Measurements from ENCODE around the gene SLC19A1. TPM values are rescaled to one million over a fixed set of nuclear protein-coding genes. Genes with fewer than 3 reads are reported as not detected.

The SLC19A1 gene
- total RNA-seq, 1 donor from 2014 or later, result 11.0 TPM

GRCh38 chr21:45453308-45453950 lies 88.8 kb downstream of the SLC19A1 start:
- peaks cover 28% of the 10 kb centered on the region for H3K4me1 Mint-ChIP-seq (ENCODE audit: unreplicated experiment)
- H3K27me3 Mint-ChIP-seq (ENCODE audit: unreplicated experiment), result no peaks in the 10 kb centered on the region
- TF ChIP-seq, protein P1, sequence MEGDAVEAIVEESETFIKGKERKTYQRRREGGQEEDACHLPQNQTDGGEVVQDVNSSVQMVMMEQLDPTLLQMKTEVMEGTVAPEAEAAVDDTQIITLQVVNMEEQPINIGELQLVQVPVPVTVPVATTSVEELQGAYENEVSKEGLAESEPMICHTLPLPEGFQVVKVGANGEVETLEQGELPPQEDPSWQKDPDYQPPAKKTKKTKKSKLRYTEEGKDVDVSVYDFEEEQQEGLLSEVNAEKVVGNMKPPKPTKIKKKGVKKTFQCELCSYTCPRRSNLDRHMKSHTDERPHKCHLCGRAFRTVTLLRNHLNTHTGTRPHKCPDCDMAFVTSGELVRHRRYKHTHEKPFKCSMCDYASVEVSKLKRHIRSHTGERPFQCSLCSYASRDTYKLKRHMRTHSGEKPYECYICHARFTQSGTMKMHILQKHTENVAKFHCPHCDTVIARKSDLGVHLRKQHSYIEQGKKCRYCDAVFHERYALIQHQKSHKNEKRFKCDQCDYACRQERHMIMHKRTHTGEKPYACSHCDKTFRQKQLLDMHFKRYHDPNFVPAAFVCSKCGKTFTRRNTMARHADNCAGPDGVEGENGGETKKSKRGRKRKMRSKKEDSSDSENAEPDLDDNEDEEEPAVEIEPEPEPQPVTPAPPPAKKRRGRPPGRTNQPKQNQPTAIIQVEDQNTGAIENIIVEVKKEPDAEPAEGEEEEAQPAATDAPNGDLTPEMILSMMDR (IDR thresholded peaks at IDR 0.05), result no peak
- H3K9me3 Mint-ChIP-seq (ENCODE audit: unreplicated experiment), result no peaks in the 10 kb centered on the region
- no peak for DNase-seq (ENCODE audit: extremely low spot score, unreplicated experiment)
- no peak overlapping the region for H3K4me3 Mint-ChIP-seq (ENCODE audit: unreplicated experiment)
- peaks cover under 1% of the 10 kb centered on the region for H3K36me3 Mint-ChIP-seq (ENCODE audit: unreplicated experiment)
- H3K27ac Mint-ChIP-seq (ENCODE audit: unreplicated experiment), result no peak overlapping the region

DNA sequence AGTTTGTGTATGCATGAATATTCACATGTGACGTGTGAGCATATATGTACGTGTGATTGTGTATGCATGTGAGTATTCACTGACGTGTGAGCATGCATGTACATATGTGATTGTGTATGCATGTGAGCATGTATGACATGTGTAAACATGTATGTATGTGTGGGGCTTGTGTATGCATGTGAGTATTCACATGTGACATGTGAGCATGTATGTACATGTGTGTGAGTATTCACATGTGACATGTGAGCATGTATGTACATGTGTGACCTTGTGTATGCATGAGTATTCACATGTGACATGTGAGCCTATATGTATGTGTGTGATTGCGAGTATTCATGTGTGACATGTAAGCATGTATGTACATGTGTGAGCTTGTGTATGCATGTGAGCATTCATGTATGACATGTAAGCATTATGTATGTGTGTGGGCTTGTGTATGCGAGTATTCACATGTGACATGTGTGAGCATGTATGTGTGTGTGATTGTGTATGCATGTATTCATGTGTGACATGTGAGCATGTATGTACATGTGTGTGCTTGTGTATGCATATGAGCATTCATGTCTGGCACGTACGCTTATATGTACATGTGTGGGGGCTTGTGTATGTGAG lies 89.4 kb downstream of the SLC19A1 start:
- H3K27me3 Mint-ChIP-seq (ENCODE audit: unreplicated experiment), result no peaks in the 10 kb centered on the region
- TF ChIP-seq, protein P1 (IDR thresholded peaks at IDR 0.05), result no peak
- DNase-seq (ENCODE audit: extremely low spot score, unreplicated experiment), result no peak
- peaks cover 5% of the 10 kb centered on the region for H3K36me3 Mint-ChIP-seq (ENCODE audit: unreplicated experiment)
- no peaks in the 10 kb centered on the region for H3K9me3 Mint-ChIP-seq (ENCODE audit: unreplicated experiment)
- H3K4me1 Mint-ChIP-seq (ENCODE audit: unreplicated experiment), result peaks cover 31% of the 10 kb centered on the region
- H3K27ac Mint-ChIP-seq (ENCODE audit: unreplicated experiment), result no peak overlapping the region
- H3K4me3 Mint-ChIP-seq (ENCODE audit: unreplicated experiment), result no peak overlapping the region

- Mint-ChIP-seq H3K9me3 (ENCODE audit: unreplicated experiment) (peaks cover 6% of the 10 kb centered on the region), H3K4me3 (ENCODE audit: unreplicated experiment) (no peak overlapping the region), H3K27ac (ENCODE audit: unreplicated experiment) (no peak overlapping the region), H3K36me3 (ENCODE audit: unreplicated experiment) (peaks cover 5% of the 10 kb centered on the region), H3K4me1 (ENCODE audit: unreplicated experiment) (peaks cover 35% of the 10 kb centered on the region), H3K27me3 (ENCODE audit: unreplicated experiment) (no peaks in the 10 kb centered on the region)
- no peak for DNase-seq (ENCODE audit: extremely low spot score, unreplicated experiment)
- TF ChIP-seq, protein P1 (IDR thresholded peaks at IDR 0.05), result no peak
Measured at GRCh38 chr21:45451771-45452182, 90.5 kb downstream of the SLC19A1 start.

GRCh38 chr21:45451091-45451740 lies 91.0 kb downstream of the SLC19A1 start:
- TF ChIP-seq, protein P1 (IDR thresholded peaks at IDR 0.05), result no peak
- no peak overlapping the region for H3K27ac Mint-ChIP-seq (ENCODE audit: unreplicated experiment)
- H3K4me1 Mint-ChIP-seq (ENCODE audit: unreplicated experiment), result peaks cover 35% of the 10 kb centered on the region
- peaks cover 6% of the 10 kb centered on the region for H3K9me3 Mint-ChIP-seq (ENCODE audit: unreplicated experiment)
- no peaks in the 10 kb centered on the region for H3K27me3 Mint-ChIP-seq (ENCODE audit: unreplicated experiment)
- no peak overlapping the region for H3K4me3 Mint-ChIP-seq (ENCODE audit: unreplicated experiment)
- H3K36me3 Mint-ChIP-seq (ENCODE audit: unreplicated experiment), result peaks cover 5% of the 10 kb centered on the region
- no peak for DNase-seq (ENCODE audit: extremely low spot score, unreplicated experiment)

GRCh38 chr21:45450423-45451090 lies 91.7 kb downstream of the SLC19A1 start:
- Mint-ChIP-seq H3K9me3 (ENCODE audit: unreplicated experiment) (peaks cover 6% of the 10 kb centered on the region), H3K4me3 (ENCODE audit: unreplicated experiment) (no peak overlapping the region), H3K36me3 (ENCODE audit: unreplicated experiment) (peaks cover 6% of the 10 kb centered on the region), H3K4me1 (ENCODE audit: unreplicated experiment) (peaks cover 36% of the 10 kb centered on the region), H3K27me3 (ENCODE audit: unreplicated experiment) (no peaks in the 10 kb centered on the region), H3K27ac (ENCODE audit: unreplicated experiment) (no peak overlapping the region)
- TF ChIP-seq, protein P1 (IDR thresholded peaks at IDR 0.05), result no peak
- DNase-seq (ENCODE audit: extremely low spot score, unreplicated experiment), result no peak
